Thymus (tissue), 11 donors: ENCODE data around the gene TPCN2. TPM values are rescaled to one million over a fixed set of nuclear protein-coding genes. Genes with fewer than 3 reads are reported as not detected.

Source experiments
- DNase-seq, 9 donors: peaks; one replicate each; pipeline ENCODE4 v3.0.0-alpha.2; 2013; ENCODE audit warnings: low spot score in 9 of 9, low read depth in 6 of 9, missing footprints in 1 of 9
- H3K27ac ChIP-seq, 2 donors: one replicate each; pipeline ENCODE4 v1.5.1; 2013; ENCODE audit warnings: control low read depth in 1 of 2, low read depth in 1 of 2, low read length in 1 of 2, mild to moderate bottlenecking in 1 of 2, moderate library complexity in 1 of 2
- H3K27me3 ChIP-seq, 2 donors: one replicate each; pipeline ENCODE4 v1.5.1; 2013; ENCODE audit warnings: low read length in 1 of 2; ENCODE audit not compliant: control insufficient read depth in 2 of 2, insufficient read depth in 1 of 2
- H3K36me3 ChIP-seq, 2 donors: one replicate each; pipeline ENCODE4 v1.5.1; 2013; ENCODE audit warnings: low read length in 1 of 2, mild to moderate bottlenecking in 1 of 2, moderate library complexity in 1 of 2; ENCODE audit not compliant: control insufficient read depth in 2 of 2, insufficient read depth in 2 of 2
- H3K4me1 ChIP-seq, 2 donors: one replicate each; pipeline ENCODE4 v1.5.1; 2013; ENCODE audit warnings: low read length in 2 of 2; ENCODE audit not compliant: control insufficient read depth in 2 of 2, insufficient read depth in 2 of 2
- H3K4me3 ChIP-seq, 2 donors: one replicate each; pipeline ENCODE4 v1.5.1; 2013; ENCODE audit warnings: low read length in 2 of 2, control low read depth in 1 of 2, mild to moderate bottlenecking in 1 of 2
- H3K9me3 ChIP-seq, 2 donors: one replicate each; pipeline ENCODE4 v1.5.1; 2013; ENCODE audit warnings: low read length in 1 of 2, mild to moderate bottlenecking in 1 of 2; ENCODE audit not compliant: control insufficient read depth in 2 of 2, insufficient read depth in 1 of 2
- whole genome bisulfite sequencing: extraction: QIAGEN DNeasy Blood & Tissue Kit; methylation state at CpG from one replicate; pipeline ENCODE4 v1.1.7; 2013; 5-methylcytosine and 5-hydroxymethylcytosine counted together
- polyA plus RNA-seq: library from polyadenylated mRNA; stranded (reverse); fragments of 200-250 nt; gene quantifications from one replicate; pipeline ENCODE4 v1.2.3, GENCODE V29; 2013
- total RNA-seq: library from RNA; stranded (reverse); fragments of 120-200 nt; gene quantifications from one replicate; pipeline ENCODE4 v1.2.4, GENCODE V29; 2013
- donor health status: healthy.

Gene TPCN2
- total and polyA plus RNA-seq, 2 donors = 5.3 to 9.8 TPM

- H3K27ac ChIP-seq = no peak overlapping the region
- 72% methylated on average over 9 of the region's 9 CpGs for WGBS
- H3K4me3 ChIP-seq = no peak overlapping the region
- H3K36me3 ChIP-seq = no peaks in the 10 kb centered on the region
- H3K4me1 ChIP-seq = no peaks in the 10 kb centered on the region
- no peaks in the 10 kb centered on the region for H3K9me3 ChIP-seq
- DNase-seq = no peak
- peaks cover 50 to 59% of the 10 kb centered on the region in 2 donors for H3K27me3 ChIP-seq
These were observed 33.7 kb upstream of the TPCN2 start for GRCh38 chr11:69014898-69015549.

GRCh38 chr11:69017951-69018350, 30.8 kb upstream of the TPCN2 start:
- no peaks in the 10 kb centered on the region for H3K4me1 ChIP-seq
- no peak overlapping the region for H3K27ac ChIP-seq
- DNase-seq = no peak
- H3K36me3 ChIP-seq = no peaks in the 10 kb centered on the region
- peaks cover 21 to 30% of the 10 kb centered on the region in 2 donors for H3K27me3 ChIP-seq
- no peak overlapping the region for H3K4me3 ChIP-seq
- 91% methylated on average over 10 of the region's 10 CpGs for WGBS
- H3K9me3 ChIP-seq = no peaks in the 10 kb centered on the region

- no peak for DNase-seq
- no peak overlapping the region for H3K27ac ChIP-seq
- peaks cover 11 to 20% of the 10 kb centered on the region in 2 donors for H3K27me3 ChIP-seq
- no peaks in the 10 kb centered on the region for H3K4me1 ChIP-seq
- no peaks in the 10 kb centered on the region for H3K9me3 ChIP-seq
- H3K36me3 ChIP-seq = no peaks in the 10 kb centered on the region
- H3K4me3 ChIP-seq = no peak overlapping the region
- WGBS = 89% methylated on average over 13 of the region's 13 CpGs
These were observed 29.8 kb upstream of the TPCN2 start for GRCh38 chr11:69018924-69019323.

GRCh38 chr11:69022260-69022659, 26.5 kb upstream of the TPCN2 start:
- H3K4me1 ChIP-seq = no peaks in the 10 kb centered on the region
- DNase-seq = no peak
- 96% methylated on average over 10 of the region's 10 CpGs for WGBS
- H3K9me3 ChIP-seq = no peaks in the 10 kb centered on the region
- no peaks in the 10 kb centered on the region for H3K36me3 ChIP-seq
- H3K27me3 ChIP-seq = no peaks in the 10 kb centered on the region
- H3K4me3 ChIP-seq = no peak overlapping the region
- H3K27ac ChIP-seq = no peak overlapping the region

GRCh38 chr11:69024509-69024908, 24.2 kb upstream of the TPCN2 start:
- H3K9me3 ChIP-seq = no peaks in the 10 kb centered on the region
- no peaks in the 10 kb centered on the region for H3K36me3 ChIP-seq
- WGBS = 94% methylated on average over 6 of the region's 6 CpGs
- H3K27me3 ChIP-seq = no peaks in the 10 kb centered on the region
- H3K4me1 ChIP-seq = no peaks in the 10 kb centered on the region
- H3K4me3 ChIP-seq = no peak overlapping the region
- H3K27ac ChIP-seq = no peak overlapping the region
- no peak for DNase-seq

- no peaks in the 10 kb centered on the region for H3K9me3 ChIP-seq
- H3K4me3 ChIP-seq = no peak overlapping the region
- no peak for DNase-seq
- no peak overlapping the region for H3K27ac ChIP-seq
- WGBS = 81% methylated on average over 9 of the region's 9 CpGs
- no peaks in the 10 kb centered on the region for H3K4me1 ChIP-seq
- no peaks in the 10 kb centered on the region for H3K36me3 ChIP-seq
- H3K27me3 ChIP-seq = no peaks in the 10 kb centered on the region
These were observed 20.9 kb upstream of the TPCN2 start for GRCh38 chr11:69027704-69028372.

GRCh38 chr11:69030301-69030700, 18.4 kb upstream of the TPCN2 start:
- DNase-seq = no peak
- Histone ChIP-seq H3K27me3 (peaks cover 0 to 2% of the 10 kb centered on the region in 2 donors), H3K9me3 (no peaks in the 10 kb centered on the region), H3K4me3 (no peak overlapping the region), H3K4me1 (no peaks in the 10 kb centered on the region), H3K27ac (no peak overlapping the region), H3K36me3 (no peaks in the 10 kb centered on the region)
- WGBS = 82% methylated on average over 6 of the region's 6 CpGs

GRCh38 chr11:69032833-69033232, 15.9 kb upstream of the TPCN2 start:
- no peaks in the 10 kb centered on the region for H3K36me3 ChIP-seq
- 93% methylated on average over 7 of the region's 7 CpGs for WGBS
- DNase-seq = no peak
- H3K9me3 ChIP-seq = no peaks in the 10 kb centered on the region
- no peak overlapping the region for H3K27ac ChIP-seq
- no peak overlapping the region for H3K4me3 ChIP-seq
- H3K27me3 ChIP-seq = peaks cover 0 to 2% of the 10 kb centered on the region in 2 donors
- H3K4me1 ChIP-seq = no peaks in the 10 kb centered on the region

GRCh38 chr11:69033431-69033830, 15.3 kb upstream of the TPCN2 start:
- 93% methylated on average over 11 of the region's 11 CpGs for WGBS
- H3K9me3 ChIP-seq = no peaks in the 10 kb centered on the region
- no peaks in the 10 kb centered on the region for H3K36me3 ChIP-seq
- H3K27me3 ChIP-seq = peaks cover 0 to 2% of the 10 kb centered on the region in 2 donors
- no peaks in the 10 kb centered on the region for H3K4me1 ChIP-seq
- DNase-seq = no peak
- no peak overlapping the region for H3K4me3 ChIP-seq
- H3K27ac ChIP-seq = no peak overlapping the region
